GM19452 (cell line): ENCODE results near the gene ARIH2.
"Not testable (repeated sequence)": the region's sequence is repeated elsewhere in the genome, so short reads cannot be mapped to it uniquely, and the experiment has no call there.

ENCODE experiments used
- ATAC-seq: cut with Tn5 transposase; IDR thresholded peaks from one replicate; pipeline ENCODE4 v1.9.1; 2021; ENCODE audit not compliant: unreplicated experiment

The ARIH2 gene

DNA sequence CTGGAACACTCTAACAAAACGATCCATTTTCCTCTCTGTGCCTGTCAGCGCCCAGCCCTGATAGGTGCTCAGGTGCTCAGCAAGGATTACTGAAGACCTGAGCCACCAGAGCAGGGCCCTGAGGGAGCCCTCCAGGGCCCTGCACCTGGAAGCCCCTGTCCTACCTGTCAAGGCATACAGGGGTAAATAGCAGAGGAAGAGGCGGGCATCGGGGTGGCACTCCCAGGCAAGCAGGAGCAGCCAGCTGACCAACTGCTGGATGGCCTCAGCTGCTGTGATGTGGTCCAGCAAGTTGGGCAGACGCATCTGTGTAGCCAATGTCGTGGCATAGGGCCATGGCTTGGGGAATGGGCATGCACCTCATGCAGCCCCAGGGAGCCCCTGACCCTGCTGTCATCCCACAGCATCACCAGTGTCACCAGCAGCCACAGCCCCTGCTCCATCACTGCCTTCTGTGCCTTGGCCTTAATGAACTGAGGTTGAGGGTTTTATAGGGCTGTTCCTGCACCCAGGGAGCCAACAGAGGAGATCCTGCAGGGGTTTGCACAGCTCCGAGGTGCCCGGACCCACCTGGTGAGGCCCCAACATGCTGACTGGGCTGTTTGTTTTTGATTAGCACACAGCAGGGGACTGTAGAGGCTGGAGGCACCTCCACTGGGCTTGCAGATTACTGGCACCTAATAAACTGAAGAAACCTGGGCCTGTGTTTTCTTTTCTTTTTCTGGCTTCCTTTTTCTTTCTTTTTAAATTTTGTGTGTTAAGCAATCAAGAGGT lies 80.6 kb downstream of the ARIH2 start:
- ATAC-seq: no peak

GRCh38 chr3:49001155-49001554 lies 82.5 kb downstream of the ARIH2 start:
- no peak for ATAC-seq

DNA sequence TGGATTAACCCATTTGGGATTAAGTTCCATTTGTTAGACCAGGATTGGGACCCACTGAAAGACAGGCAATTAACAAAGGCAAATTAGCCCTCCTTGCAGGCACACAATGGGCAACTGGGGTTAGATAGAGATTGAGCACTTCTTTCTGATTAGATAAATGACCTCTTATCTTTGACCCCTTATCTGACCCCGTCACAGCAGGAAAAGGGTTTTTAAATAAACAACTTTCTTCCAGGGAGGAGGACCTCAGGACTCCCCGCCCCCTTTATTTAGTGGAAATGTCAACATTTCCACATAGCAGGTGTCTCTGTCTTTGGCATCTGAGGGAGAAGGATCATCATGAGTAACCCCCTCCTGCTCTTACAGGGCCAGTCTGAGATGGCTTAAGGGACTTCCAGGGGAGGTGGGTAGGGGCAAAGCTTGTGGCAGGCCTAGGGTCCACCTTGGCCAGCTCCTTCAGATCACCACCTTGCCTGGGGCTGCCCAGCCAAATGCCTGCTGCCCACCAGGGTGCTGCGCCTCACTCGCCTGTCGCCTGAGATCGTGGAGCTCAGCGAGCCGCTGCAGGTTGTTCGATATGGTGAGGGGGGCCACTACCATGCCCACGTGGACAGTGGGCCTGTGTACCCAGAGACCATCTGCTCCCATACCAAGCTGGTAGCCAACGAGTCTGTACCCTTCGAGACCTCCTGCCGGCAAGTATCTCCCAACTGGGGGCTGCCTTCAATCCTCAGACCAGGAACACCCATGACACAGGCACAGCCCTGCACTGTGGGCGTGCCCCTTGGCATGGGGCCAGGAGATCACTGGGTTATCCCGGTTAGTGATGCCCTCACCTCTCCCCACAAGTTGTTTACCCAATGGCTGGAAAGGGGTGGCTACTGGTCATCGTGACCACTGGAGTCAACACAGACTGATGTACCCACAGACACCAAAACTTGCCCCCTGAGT lies 86.0 kb downstream of the ARIH2 start:
- ATAC-seq: no peak

DNA sequence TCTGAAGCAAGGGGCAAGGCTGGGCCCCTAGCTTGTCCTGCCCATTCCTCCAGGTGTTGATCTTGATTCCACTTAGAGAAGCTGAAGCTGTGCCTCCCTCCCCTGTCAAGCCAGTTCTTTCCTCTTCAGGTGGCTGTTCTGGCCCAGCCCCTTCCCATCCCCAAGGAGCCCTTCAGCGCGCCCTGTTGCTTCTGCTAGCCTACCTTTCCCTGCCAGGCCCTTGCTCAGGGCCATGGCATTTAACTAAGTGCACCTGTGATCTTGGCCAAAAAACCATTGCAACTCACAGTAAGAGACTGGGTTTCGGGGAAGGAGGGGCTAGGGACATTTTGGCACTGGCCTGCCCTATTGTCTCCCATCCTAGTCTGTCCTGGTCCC lies 86.7 kb downstream of the ARIH2 start:
- ATAC-seq: no peak

- no peak for ATAC-seq
Observed at GRCh38 chr3:49005998-49006397, 87.4 kb downstream of the ARIH2 start.

GRCh38 chr3:49006408-49007067 lies 87.9 kb downstream of the ARIH2 start:
- ATAC-seq: no peak

DNA sequence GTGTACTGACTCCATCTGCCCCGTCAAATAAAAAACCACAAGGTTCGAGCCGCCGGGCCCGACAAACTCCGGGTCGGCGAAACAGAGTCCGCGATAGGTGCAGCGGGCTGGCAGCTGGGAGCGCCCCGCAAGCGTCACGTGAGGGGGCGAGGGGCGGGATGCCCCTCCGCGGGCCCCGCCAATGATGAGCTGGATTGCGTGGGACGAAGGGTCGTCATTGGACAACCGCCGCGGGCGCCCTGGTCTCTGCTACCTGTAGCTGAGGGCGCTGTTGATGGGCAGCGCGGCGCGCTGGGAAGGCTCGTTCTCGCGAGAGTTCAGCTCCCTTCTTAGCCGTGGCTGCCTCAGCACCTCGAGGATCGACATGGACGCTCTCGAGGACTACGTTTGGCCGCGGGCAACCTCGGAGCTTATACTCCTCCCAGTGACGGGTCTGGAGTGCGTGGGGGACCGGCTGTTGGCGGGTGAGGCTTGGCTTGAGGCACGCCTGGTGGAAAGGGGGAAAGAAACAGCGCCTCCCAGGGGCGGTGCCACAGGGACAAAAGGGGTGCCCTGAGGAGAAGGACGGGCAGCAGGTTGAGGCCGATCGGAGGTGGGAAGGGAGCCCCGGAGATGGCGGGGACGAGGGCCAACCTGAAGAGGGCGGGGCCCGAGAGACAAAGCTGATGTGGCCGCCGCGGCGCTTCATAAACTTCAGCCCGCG lies 88.6 kb downstream of the ARIH2 start, which contains the start of gene WDR6:
WDR6 (plus strand) TSS at position 324 of the 703 bp plus-strand sequence; CDS start at position 365, 41 bp downstream.
- peak; percentile 84 for ATAC-seq

- peak; percentile 35 for ATAC-seq
Observed at GRCh38 chr3:49007771-49008528, 89.3 kb downstream of the ARIH2 start.

DNA sequence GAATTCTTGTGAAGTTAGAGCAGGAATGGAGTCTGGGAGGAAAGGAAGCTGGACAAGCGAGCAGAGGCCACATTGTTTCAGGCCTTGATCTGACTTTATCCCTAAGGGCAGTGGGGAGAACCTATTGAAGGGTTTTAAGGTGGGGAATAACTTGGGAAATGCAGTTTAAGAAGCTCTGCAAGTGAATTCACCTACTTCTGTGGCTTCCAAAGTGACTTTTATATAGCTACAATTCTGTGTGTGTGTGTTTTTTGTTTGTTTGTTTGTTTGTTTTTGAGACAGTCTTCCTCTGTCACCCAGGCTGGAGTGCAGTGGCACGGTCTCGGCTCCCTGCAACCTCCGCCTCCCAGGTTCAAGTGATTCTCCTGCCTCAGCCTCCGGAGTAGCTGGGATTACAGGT lies 90.0 kb downstream of the ARIH2 start:
- not testable (repeated sequence) for ATAC-seq

GRCh38 chr3:49009396-49009795 lies 90.8 kb downstream of the ARIH2 start:
- no peak for ATAC-seq

DNA sequence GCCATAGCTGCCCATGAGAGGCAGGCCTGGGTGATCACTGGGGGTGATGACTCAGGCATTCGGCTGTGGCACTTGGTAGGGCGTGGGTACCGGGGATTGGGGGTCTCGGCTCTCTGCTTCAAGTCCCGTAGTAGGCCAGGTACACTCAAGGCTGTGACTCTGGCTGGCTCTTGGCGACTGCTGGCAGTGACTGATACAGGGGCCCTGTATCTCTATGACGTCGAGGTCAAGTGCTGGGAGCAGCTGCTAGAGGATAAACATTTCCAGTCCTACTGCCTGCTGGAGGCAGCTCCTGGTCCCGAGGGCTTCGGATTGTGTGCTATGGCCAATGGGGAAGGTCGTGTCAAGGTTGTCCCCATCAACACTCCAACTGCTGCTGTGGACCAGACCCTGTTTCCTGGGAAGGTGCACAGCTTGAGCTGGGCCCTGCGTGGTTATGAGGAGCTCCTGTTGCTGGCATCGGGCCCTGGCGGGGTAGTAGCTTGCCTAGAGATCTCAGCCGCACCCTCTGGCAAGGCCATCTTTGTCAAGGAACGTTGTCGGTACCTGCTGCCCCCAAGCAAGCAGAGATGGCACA lies 93.9 kb downstream of the ARIH2 start:
- ATAC-seq: no peak

DNA sequence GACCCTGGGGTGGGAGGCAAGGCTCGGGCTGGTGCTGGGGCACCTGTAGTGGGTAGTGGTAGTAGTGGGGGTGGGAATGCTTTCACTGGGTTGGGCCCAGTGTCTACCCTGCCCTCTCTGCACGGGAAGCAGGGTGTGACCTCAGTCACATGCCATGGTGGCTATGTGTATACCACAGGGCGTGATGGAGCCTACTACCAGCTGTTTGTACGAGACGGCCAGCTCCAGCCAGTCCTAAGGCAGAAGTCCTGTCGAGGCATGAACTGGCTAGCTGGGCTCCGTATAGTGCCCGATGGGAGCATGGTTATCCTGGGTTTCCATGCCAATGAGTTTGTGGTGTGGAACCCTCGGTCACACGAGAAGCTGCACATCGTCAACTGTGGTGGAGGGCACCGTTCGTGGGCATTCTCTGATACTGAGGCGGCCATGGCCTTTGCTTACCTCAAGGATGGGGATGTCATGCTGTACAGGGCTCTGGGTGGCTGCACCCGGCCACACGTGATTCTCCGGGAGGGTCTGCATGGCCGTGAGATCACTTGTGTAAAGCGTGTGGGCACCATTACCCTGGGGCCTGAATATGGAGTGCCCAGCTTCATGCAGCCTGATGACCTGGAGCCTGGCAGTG lies 94.6 kb downstream of the ARIH2 start:
- no peak for ATAC-seq

- ATAC-seq: no peak
Observed at GRCh38 chr3:49013738-49014660, 95.4 kb downstream of the ARIH2 start.

- no peak for ATAC-seq
Observed at GRCh38 chr3:49015072-49015471, 96.4 kb downstream of the ARIH2 start.

- ATAC-seq: no peak
Observed at GRCh38 chr3:49015765-49016164, 97.1 kb downstream of the ARIH2 start.

GRCh38 chr3:49016414-49017228 lies 98.0 kb downstream of the ARIH2 start:
- no peak for ATAC-seq

GRCh38 chr3:49017229-49017970 lies 98.8 kb downstream of the ARIH2 start:
- no peak for ATAC-seq
